SH-SY5Y (cell line): Measurements from ENCODE around the gene SYNE3.

Experiments
- GATA2 ChIP-seq: IDR thresholded peaks from 2 replicates; pipeline ENCODE4 v1.6.1; 2011; ENCODE audit warnings: mild to moderate bottlenecking, low read depth, low read length
- GATA3 ChIP-seq: IDR thresholded peaks from 2 replicates; pipeline ENCODE4 v1.6.1; 2011; ENCODE audit warnings: low read depth, mild to moderate bottlenecking, low read length, moderate library complexity

The SYNE3 gene

DNA sequence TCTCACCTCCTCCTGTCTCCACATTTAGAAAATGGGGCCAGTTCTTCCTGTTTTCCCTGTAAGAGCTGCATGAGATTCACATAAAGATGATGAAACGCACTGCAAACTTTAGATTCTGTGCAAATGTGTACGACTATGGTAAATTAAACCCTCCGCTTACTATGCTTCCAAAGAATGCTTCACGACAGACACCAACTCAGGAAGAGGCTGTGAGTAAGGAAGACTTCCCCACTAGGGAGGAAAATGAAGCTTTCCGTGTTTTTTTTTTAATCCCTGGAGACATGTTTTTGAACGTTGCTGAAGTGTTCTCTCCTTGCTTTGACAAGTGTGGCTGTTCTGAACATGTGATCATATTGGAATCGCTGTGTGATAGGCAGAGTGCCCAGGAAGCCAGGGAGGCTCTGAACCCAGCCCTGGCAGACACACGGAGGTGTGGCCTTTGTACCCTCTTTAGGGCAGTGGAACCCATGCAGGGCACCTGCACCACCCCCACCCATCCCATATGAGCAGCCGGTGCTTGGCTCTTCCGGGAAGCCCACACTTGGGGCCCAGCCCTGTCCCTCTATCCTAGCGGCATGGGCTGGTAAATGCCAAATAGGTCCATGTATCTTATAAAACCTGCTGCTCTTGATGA, 7.5 kb upstream of the SYNE3 start:
- TF ChIP-seq GATA3 (no peak), GATA2 (no peak)

DNA sequence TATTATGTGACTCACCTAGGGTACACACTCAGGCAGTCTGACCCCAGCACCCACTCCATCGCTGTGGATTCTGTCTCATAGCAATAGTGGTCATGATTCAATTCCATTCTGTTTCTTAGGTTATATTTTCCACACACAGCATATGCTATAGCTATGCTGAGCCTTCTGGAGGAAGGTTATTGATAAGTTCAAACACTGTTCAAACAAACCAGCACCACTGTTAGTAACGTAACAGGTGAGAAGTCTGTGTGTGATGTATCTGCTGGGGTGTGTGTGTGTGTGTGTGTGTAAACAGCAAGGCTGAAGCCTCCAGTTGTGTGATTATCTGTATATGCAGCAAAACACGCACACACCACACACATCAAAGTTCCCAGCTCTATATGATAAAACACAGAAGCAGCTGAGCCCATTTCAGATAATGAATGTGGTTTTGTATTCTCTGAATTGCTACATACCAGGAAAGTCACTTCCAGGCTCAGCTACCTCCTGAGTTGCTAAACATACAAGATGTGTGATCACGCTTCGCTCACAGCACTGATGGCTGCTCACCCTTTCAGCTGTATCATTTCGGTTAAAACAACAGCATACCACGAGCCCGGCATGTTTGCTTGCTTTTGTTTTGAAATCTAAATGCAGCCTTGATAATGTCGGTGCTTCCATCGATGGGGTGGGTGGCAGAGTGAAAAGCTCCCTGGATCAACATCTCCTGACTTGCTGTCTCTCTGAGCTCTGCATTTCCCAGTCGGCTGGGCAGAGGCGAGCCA, 6.8 kb upstream of the SYNE3 start:
- TF ChIP-seq GATA2, result no peak
- TF ChIP-seq GATA3, result no peak

DNA sequence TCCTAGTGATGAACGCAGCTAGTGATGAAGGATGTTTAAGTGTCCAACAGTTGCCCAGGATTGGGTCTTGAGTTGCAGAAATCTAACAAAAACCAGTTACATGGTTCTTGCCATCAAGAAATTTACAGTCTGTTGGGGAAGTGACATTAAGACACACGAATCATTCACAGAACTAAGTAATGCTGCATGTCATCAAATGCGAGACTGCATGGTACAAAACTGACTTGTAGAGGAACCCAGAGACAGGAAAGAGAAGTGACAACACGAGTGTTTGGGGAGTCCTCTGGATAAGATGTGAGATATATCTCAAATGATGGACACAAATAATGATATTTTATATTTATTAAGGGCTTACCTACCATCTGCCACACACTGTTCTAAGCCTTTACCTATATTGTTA, 6.1 kb upstream of the SYNE3 start:
- TF ChIP-seq GATA3 (no peak), GATA2 (no peak)

DNA sequence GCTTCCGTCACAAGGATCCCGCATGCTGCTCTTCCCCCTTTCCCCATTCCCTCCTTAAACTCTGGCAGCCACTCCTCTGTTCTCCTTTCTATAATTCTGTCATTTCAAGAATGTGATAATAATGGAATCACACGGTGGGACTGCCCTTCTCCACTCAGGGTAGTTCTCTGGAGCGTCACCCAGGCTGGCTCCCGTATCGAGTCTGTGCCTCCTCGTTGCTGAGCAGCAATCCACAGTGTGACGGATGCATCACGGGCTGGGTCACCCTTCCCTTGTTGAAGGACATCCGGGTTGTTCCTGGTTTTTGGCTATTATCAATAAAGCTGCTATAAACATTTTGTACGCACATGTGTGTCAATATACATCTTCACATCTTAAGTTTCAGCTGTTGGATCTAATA, 5.7 kb upstream of the SYNE3 start:
- no peak for TF ChIP-seq GATA3
- no peak for TF ChIP-seq GATA2

DNA sequence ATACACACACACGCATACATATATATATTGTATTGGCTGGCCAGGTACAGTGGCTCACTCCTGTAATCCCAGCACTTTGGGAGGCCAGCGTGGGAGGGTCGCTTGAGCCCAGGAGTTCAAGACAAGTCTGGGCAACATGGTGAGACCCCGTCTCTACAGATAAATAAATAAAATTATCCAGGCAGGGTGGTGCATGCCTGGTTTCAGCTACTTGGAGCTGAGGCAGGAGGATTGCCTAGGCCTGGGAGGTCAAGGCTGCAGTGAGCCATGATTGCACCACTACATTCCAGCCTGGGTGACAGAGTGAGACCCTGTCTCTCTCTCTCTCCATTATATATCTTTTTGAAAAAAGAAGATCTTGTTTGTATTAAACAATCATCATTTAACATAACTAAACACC, 4.6 kb upstream of the SYNE3 start:
- TF ChIP-seq GATA2 (no peak), GATA3 (no peak)

DNA sequence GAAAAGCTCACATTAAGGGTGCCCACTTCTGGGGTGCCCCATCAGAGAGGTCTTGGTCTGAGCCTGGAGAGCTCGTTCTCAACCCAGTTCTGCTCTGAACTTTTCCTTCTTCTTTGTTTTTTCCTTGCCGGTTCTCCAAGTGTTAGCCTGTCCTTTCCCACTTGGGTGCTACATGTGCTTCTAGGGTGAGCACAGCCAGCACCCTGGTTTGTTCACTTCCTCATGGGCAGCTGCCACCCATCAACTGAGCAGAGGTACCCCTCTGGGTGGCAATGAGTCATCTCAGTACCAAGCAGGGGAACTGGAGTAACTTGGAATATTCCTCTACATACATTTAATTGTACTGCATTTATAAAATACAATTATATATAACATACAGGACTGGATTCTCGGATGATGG, 3.9 kb upstream of the SYNE3 start:
- no peak for TF ChIP-seq GATA2
- no peak for TF ChIP-seq GATA3

DNA sequence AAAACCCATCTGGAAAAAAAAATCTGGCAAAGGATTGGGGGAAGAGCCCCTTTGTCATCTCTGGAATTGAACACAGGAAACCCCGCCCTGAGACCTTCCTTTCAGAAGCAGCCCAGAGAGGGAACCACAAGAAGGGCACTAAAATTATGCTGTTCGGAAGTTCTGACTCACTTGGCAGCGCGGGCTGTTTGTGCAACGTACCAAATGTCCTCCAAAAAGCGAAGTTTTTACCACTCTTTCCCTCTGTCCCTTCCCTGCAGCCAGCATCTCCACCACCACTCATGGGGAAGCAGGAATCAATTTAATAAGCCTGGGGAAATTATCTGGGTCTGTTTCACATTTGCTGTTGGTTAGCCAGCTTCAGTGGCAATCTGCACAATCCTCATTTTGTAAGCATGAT, 3.2 kb upstream of the SYNE3 start:
- TF ChIP-seq GATA2 (no peak; the same call in 1 of the 2 replicates), GATA3 (no peak)

DNA sequence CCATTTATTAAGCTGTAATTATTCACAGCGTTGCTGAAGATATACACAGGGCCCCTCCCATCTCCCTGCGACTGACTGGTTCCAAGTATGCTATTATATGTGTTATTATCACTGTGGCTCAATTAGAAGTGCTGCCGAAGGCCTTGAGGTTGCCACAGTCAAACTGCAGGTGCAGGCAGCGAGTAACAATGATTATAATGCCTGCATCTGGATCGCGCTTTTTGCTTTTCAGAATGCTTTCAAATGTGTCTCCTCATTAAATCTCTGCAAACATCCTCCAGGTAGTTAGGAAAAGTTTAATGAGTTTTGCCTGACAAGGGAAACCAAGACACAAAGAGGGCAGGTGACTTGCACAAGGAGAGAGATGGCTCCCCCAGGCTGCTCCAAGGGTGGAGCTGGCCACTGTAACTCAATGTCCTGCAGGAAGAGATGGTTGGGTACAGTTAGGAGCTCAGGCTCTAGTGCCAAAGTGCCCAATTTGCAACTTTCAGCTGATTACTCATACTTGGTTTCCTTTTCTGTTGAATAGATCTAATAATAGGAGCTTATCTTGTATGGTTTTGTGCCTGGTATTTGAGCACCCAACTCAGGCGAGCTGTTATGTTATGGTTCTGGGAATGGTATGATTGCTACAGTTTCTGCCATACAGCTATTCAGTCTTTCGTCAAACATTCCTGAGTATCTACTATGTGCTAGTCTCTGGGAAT, 1.7 kb upstream of the SYNE3 start:
- TF ChIP-seq GATA2, result no peak
- TF ChIP-seq GATA3, result no peak

DNA sequence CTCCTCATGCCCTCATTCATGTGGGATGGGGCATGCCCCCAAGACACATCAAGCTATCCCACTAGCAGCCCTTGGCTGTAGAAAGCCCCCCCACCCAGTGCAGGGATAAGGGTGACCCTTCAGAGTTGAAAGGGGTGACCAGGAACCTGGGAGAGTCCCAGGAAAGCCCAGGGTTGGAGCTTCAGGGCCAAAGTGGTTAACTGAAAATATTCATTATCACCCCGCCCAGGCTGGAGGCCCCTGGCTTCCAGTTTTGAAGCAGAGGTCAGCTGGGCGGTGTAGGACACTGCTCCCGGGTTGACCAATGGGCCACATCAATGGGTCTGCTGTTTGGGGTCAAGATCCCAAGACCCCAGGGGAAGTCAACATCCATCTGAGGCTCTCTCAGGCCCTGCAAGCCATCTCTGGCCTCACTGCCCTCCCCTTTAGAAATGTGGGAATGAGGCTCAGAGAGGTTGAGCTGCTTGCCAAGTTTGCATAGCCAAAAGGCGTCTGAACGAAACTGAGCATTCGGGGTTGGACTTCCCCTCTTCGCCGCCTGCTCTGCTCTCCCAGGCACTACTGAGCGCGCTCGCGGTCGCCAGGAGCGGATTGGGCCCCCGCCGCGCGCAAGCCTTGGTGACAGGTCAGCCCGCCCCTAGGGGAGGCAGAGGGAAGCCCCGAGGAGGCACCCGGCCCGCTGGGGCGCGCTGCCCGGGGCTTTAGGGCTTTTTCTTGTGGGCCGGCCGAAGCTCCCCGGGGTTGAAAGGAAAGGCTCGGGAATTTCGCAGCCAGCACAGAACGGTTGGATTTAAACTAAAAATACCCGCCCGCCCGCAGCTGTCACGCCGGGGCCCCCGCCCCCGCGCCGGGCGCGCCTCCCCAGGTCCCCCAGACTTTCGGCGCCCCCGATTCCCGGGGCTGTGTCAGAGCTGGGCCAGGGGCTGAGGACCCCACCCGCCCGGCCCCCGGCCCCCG, 576 bp downstream of the SYNE3 start:
- no peak for TF ChIP-seq GATA2
- TF ChIP-seq GATA3, result no peak

DNA sequence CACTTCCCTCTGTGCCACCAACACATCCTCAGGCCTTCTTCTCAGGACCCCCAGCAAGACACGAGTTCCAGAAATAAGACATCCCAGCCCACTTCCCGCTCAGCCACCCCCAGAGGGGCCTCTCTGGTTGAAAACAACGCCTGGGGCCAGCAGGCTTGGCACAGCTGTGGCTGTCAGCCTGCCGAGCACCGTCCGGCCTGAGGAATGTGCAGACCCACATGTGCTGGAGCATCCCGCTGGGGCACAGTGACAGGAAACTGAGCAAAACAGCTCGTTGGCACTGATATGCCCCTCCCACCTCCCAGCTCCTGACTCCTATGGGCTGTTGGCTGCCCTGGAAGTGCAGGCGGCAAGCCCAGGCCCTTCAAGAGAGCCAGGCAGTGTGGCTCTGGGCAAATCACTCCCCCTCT, 1.4 kb downstream of the SYNE3 start:
- TF ChIP-seq GATA3, result no peak
- no peak for TF ChIP-seq GATA2

DNA sequence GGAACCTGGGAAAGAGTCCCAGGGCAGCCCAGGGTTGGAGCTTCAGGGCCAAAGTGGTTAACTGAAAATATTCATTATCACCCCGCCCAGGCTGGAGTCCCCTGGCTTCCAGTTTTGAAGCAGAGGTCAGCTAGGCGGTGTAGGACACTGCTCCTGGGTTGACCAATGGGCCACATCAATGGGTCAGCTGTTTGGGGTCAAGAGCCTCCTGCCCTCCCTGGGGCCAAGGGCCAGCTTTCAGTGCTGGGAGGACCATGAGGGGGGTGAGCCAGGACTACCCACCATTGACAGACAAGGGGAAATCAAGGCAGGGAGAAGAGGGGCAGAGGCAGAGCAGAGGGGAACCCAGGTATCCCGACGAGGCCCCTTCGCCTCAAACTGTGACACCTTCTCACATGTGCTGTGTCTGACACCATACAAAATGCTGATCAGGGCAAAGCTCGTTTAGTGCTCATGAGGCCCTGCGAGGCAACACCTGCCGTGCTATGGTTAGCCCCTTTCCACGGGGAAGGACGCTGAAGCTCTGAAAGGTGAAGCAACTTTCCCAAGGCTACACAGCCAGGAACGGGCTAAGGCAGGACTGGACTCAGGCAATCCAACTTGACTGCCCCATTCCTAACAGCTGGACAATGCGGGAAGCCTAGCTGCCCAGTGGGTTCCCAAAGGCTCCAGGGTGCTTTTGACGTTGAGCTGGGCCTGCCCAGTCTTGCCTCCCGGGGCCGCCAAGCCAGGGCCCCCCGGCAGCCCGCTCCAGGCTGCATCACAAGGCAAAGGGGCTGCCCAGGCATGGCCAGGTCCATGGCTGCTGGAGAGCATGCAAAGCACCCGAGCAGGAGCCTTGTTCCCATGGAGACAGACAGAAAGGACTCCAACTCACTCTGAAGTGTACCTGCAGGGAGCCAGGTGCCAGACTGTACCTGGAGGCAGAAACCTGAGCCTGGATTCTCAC, 2.0 kb downstream of the SYNE3 start:
- TF ChIP-seq GATA3 (no peak), GATA2 (no peak)

DNA sequence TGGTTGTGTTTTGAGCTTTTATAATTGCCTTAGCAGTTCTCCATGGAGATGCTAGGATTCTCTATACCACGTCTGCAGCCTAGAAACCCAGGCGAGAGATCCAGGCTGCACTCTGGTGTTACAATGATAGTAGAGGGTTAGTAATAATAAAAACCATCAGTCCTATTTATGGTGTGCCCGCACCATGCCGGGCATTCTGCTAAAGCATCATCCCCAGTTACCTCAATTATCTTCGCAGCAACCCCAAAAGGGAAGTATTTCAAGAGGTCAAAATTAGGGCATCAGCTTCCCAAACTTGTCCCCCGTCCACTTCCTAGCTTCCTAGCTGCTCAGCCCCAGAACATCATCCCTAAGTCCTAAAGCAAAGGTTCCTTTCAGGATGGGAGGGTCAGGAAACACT, 3.2 kb downstream of the SYNE3 start:
- TF ChIP-seq GATA2 (no peak), GATA3 (no peak)

DNA sequence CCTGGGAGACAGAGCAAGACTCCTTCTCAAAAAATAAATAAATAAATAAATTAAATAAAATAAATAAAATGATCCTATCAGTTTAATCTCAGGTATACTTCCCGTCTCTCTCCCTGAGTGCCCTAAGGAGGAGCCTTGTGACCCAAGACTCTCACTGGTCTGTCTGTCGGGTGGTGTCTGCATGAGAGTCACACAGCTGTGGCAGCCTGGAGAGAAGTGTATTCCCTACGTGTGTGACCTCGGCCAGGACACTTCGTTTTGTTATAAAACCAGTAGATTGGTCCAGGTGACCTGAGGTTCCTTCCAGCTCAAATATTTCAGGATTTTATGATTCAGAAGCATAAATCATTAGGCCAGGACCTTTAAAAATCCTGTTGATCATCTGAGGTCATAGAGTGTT, 4.8 kb downstream of the SYNE3 start:
- no peak for TF ChIP-seq GATA2
- TF ChIP-seq GATA3, result no peak

DNA sequence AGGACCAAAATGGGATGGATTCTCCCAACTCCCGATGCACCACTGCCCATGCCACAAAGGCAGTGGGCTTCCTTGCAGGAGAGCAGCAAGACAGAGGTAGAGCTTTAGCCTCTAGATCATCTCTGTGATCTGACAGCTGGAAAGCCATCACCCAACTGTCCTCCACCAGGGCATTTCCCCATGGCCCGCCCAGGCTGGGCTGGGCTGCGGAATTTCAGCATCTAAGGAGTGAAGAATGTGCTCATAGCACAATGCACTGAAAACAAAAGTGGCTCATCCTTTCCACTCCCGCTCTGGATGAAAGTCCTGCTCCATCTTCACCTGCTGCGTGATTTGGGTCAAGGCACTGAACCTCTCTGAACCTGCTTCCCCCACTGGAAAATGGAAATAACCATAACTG, 5.6 kb downstream of the SYNE3 start:
- TF ChIP-seq GATA2, result no peak
- no peak for TF ChIP-seq GATA3

DNA sequence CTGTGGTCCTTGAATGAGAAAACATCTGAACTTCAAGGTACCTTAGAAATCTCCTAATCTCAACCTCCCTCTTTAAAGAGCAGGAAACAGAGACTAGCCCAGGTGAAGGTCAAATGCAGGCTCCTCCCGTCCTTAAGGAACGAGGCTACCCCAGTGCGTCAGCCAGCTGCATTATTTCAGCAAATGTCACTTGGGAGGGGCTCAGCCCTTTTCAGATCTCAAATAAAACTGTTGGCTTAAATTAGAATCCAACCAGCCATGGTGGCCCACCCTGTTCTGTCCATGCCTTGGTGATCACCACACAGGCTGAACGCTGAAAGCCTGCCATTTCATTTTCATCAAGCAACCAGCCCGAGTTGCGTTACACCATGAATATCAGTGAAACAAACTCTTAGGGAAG, 7.0 kb downstream of the SYNE3 start:
- TF ChIP-seq GATA3, result no peak
- TF ChIP-seq GATA2, result no peak
